Kidney (tissue), 14 donors: Measurements from ENCODE around the gene FGD2. TPM values are rescaled to one million over a fixed set of nuclear protein-coding genes. Genes with fewer than 3 reads are reported as not detected.

ENCODE experiments used
- DNase-seq, 5 donors: peaks; one replicate each; pipeline ENCODE4 v3.0.0-alpha.2; 2013 to 2020
- FAIRE-seq: peaks from 2 replicates; lab custom pipeline; 2012; peaks lifted over from hg19 to GRCh38; lab: Jason Lieb, UNC
- H3K27ac ChIP-seq, 2 donors: one replicate each; pipeline ENCODE4 v1.7.0; 2013; ENCODE audit warnings: low read depth in 2 of 2, low read length in 2 of 2, inconsistent platforms in 1 of 2
- H3K27me3 ChIP-seq: one replicate; pipeline ENCODE4 v1.7.1; 2013; ENCODE audit warnings: low read length, inconsistent platforms; ENCODE audit not compliant: control insufficient read depth, insufficient read depth
- H3K36me3 ChIP-seq, 3 donors: one replicate each; pipeline versions ENCODE4 v1.7.0 to v1.7.1; 2013; ENCODE audit warnings: low read length in 3 of 3, control low read depth in 1 of 3, inconsistent platforms in 1 of 3; ENCODE audit not compliant: insufficient read depth in 3 of 3, control insufficient read depth in 2 of 3
- H3K4me1 ChIP-seq, 3 donors: one replicate each; pipeline versions ENCODE4 v1.7.0 to v1.7.1; 2013; ENCODE audit warnings: low read length in 3 of 3, inconsistent platforms in 1 of 3, low read depth in 1 of 3; ENCODE audit not compliant: control insufficient read depth in 2 of 3, insufficient read depth in 2 of 3
- H3K4me3 ChIP-seq, 3 donors: one replicate each; pipeline versions ENCODE4 v1.7.0 to v1.8.1; 2013; ENCODE audit warnings: low read length in 3 of 3, control low read depth in 1 of 3, inconsistent platforms in 1 of 3
- H3K9ac ChIP-seq, 3 donors: one replicate each; pipeline versions ENCODE4 v1.7.0 to v1.7.1; 2013; ENCODE audit warnings: low read length in 3 of 3, control low read depth in 1 of 3, inconsistent platforms in 1 of 3
- H3K9me3 ChIP-seq, 3 donors: one replicate each; pipeline versions ENCODE4 v1.7.0 to v1.7.1; 2013; ENCODE audit warnings: low read length in 3 of 3, control low read depth in 1 of 3, inconsistent platforms in 1 of 3; ENCODE audit not compliant: control insufficient read depth in 2 of 3, insufficient read depth in 1 of 3
- CTCF ChIP-seq: IDR thresholded peaks from 3 replicates; pipeline ENCODE4 v1.5.1; 2012; ENCODE audit warnings: mild to moderate bottlenecking, moderate library complexity, borderline replicate concordance; ENCODE audit not compliant: insufficient read depth; ENCODE audit errors: extremely low read depth
- intact Hi-C: fragments of 100-400 bp; cut with DNase I; formaldehyde crosslinking; loops from one replicate; pipeline ENCODE4 v1.11.1; 2022
- polyA plus RNA-seq: library from polyadenylated mRNA; stranded (reverse); fragments of 350-450 nt; fragmentation: Illumina TruSeq; extraction: RNeasy Lipid Tissue Mini Kit (QIAGEN cat#74804); gene quantifications from one replicate; pipeline ENCODE4 v1.2.3, GENCODE V29; 2014; ENCODE audit warnings: low read depth, low replicate concordance; ENCODE audit not compliant: insufficient read depth
- total RNA-seq: library from RNA; stranded (reverse); fragmentation: NEBNext Ultra II Directional; extraction: Animal tissue kit (Norgen Biotek cat#: 25700); gene quantifications from one replicate; pipeline ENCODE4 v1.2.1, GENCODE V29; 2021
- donor health status: control.
- donor health status: control.
- donor health status: control.
- donor health status: control.
- donor health status: control.
- donor health status: DM: yes; HTN: yes; CAD: no.
- donor health status: Normal renal cell carcinoma (clear cell type).

Gene FGD2
- total and polyA plus RNA-seq, 2 donors from 2014 or later, result 0.97 to 49.5 TPM

GRCh38 chr6:36976509-36976908 lies 28.9 kb upstream of the FGD2 start:
- Histone ChIP-seq H3K4me3 (no peak overlapping the region), H3K27ac (no peak overlapping the region), H3K36me3 (peaks cover 2 to 61% (median 56%) of the 10 kb centered on the region in 3 donors), H3K4me1 (peaks cover 0 to 12% (median 0%) of the 10 kb centered on the region in 3 donors), H3K27me3 (no peaks in the 10 kb centered on the region), H3K9ac (no peak overlapping the region), H3K9me3 (no peaks in the 10 kb centered on the region)
- no peak for TF ChIP-seq CTCF
- intact Hi-C loops, result no loop called here
- DNase-seq (no peak), FAIRE-seq (no peak)

- FAIRE-seq, result no peak
- no peak for DNase-seq
- no peak for TF ChIP-seq CTCF
- H3K9ac ChIP-seq, result no peak overlapping the region
- intact Hi-C loops, result no loop called here
- peaks cover 2 to 57% (median 52%) of the 10 kb centered on the region in 3 donors for H3K36me3 ChIP-seq
- no peaks in the 10 kb centered on the region for H3K27me3 ChIP-seq
- no peaks in the 10 kb centered on the region for H3K9me3 ChIP-seq
- no peak overlapping the region for H3K4me3 ChIP-seq
- H3K4me1 ChIP-seq, result peaks cover 0 to 12% (median 0%) of the 10 kb centered on the region in 3 donors
- H3K27ac ChIP-seq, result no peak overlapping the region
Observed at GRCh38 chr6:36976931-36977330, 28.5 kb upstream of the FGD2 start.

GRCh38 chr6:36977470-36977941 lies 27.9 kb upstream of the FGD2 start:
- no peak for FAIRE-seq
- intact Hi-C loops, result no loop called here
- no peak for TF ChIP-seq CTCF
- Histone ChIP-seq H3K27me3 (no peaks in the 10 kb centered on the region), H3K9ac (no peak overlapping the region), H3K36me3 (peaks cover 2 to 51% (median 50%) of the 10 kb centered on the region in 3 donors), H3K9me3 (no peaks in the 10 kb centered on the region), H3K4me1 (peaks cover 0 to 12% (median 0%) of the 10 kb centered on the region in 3 donors), H3K27ac (no peak overlapping the region), H3K4me3 (no peak overlapping the region)
- DNase-seq, result no peak
